Parathyroid adenoma (tissue), 2 donors: ENCODE results near the gene TBC1D17.

Experiments
- H2AFZ ChIP-seq: fragments of 300-600 bp; sonication (generic); one replicate; pipeline ENCODE4 v1.7.0; 2017; ENCODE audit warnings: antibody characterized with exemption, mild to moderate bottlenecking
- H3K27ac ChIP-seq: fragments of 300-600 bp; sonication (generic); one replicate; pipeline ENCODE4 v1.7.0; 2017
- H3K27me3 ChIP-seq: fragments of 300-600 bp; sonication (generic); one replicate; pipeline ENCODE4 v1.7.0; 2017; ENCODE audit warnings: low read length; ENCODE audit not compliant: control insufficient read depth, insufficient read depth
- H3K36me3 ChIP-seq: fragments of 300-600 bp; sonication (generic); one replicate; pipeline ENCODE4 v1.7.0; 2017; ENCODE audit warnings: low read length; ENCODE audit not compliant: control insufficient read depth, insufficient read depth
- H3K4me1 ChIP-seq: fragments of 300-600 bp; sonication (generic); one replicate; pipeline ENCODE4 v1.7.0; 2017; ENCODE audit warnings: control low read depth
- H3K4me2 ChIP-seq: fragments of 300-600 bp; sonication (generic); one replicate; pipeline ENCODE4 v1.7.0; 2017; ENCODE audit warnings: low read length
- H3K4me3 ChIP-seq: fragments of 300-600 bp; sonication (generic); one replicate; pipeline ENCODE4 v1.7.0; 2017; ENCODE audit warnings: low read depth, low read length
- H3K79me2 ChIP-seq: fragments of 300-600 bp; sonication (generic); one replicate; pipeline ENCODE4 v1.7.0; 2017; ENCODE audit warnings: control low read depth
- H3K9ac ChIP-seq: fragments of 300-600 bp; sonication (generic); one replicate; pipeline ENCODE4 v1.7.0; 2017; ENCODE audit warnings: mild to moderate bottlenecking
- H3K9me3 ChIP-seq: fragments of 300-600 bp; sonication (generic); one replicate; pipeline ENCODE4 v1.7.0; 2017; ENCODE audit warnings: low read length; ENCODE audit not compliant: control insufficient read depth
- TF ChIP-seq, protein P1 (sequence below): fragments of 300-600 bp; sonication (generic); IDR thresholded peaks from one replicate; pipeline ENCODE4 v1.7.0; 2017; ENCODE audit warnings: antibody characterized with exemption, mild to moderate bottlenecking
- donor health status: primary hyperparathyroidism.

TBC1D17 gene

GRCh38 chr19:49859682-49860335 lies 17.7 kb upstream of the TBC1D17 start:
- peaks cover 11% of the 10 kb centered on the region for H3K79me2 ChIP-seq
- no peak overlapping the region for H3K4me3 ChIP-seq
- no peak overlapping the region for H3K4me2 ChIP-seq
- no peaks in the 10 kb centered on the region for H3K4me1 ChIP-seq
- H3K27ac ChIP-seq: no peak overlapping the region
- no peaks in the 10 kb centered on the region for H3K36me3 ChIP-seq
- H3K27me3 ChIP-seq: no peaks in the 10 kb centered on the region
- TF ChIP-seq, protein P1, sequence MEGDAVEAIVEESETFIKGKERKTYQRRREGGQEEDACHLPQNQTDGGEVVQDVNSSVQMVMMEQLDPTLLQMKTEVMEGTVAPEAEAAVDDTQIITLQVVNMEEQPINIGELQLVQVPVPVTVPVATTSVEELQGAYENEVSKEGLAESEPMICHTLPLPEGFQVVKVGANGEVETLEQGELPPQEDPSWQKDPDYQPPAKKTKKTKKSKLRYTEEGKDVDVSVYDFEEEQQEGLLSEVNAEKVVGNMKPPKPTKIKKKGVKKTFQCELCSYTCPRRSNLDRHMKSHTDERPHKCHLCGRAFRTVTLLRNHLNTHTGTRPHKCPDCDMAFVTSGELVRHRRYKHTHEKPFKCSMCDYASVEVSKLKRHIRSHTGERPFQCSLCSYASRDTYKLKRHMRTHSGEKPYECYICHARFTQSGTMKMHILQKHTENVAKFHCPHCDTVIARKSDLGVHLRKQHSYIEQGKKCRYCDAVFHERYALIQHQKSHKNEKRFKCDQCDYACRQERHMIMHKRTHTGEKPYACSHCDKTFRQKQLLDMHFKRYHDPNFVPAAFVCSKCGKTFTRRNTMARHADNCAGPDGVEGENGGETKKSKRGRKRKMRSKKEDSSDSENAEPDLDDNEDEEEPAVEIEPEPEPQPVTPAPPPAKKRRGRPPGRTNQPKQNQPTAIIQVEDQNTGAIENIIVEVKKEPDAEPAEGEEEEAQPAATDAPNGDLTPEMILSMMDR: no peak
- H3K9me3 ChIP-seq: no peaks in the 10 kb centered on the region
- H3K9ac ChIP-seq: no peak overlapping the region
- H2AFZ ChIP-seq: no peak overlapping the region

GRCh38 chr19:49860336-49861102 lies 17.0 kb upstream of the TBC1D17 start:
- no peaks in the 10 kb centered on the region for H3K36me3 ChIP-seq
- no peak overlapping the region for H3K9ac ChIP-seq
- H3K27ac ChIP-seq: no peak overlapping the region
- H3K4me1 ChIP-seq: no peaks in the 10 kb centered on the region
- H3K4me2 ChIP-seq: no peak overlapping the region
- TF ChIP-seq, protein P1: no peak
- no peak overlapping the region for H3K4me3 ChIP-seq
- H2AFZ ChIP-seq: no peak overlapping the region
- H3K79me2 ChIP-seq: peaks cover 16% of the 10 kb centered on the region
- no peaks in the 10 kb centered on the region for H3K9me3 ChIP-seq
- H3K27me3 ChIP-seq: no peaks in the 10 kb centered on the region

GRCh38 chr19:49861107-49861506 lies 16.4 kb upstream of the TBC1D17 start:
- Histone ChIP-seq H3K79me2 (peaks cover 19% of the 10 kb centered on the region), H3K27ac (no peak overlapping the region), H3K4me1 (peaks cover 3% of the 10 kb centered on the region), H3K4me2 (no peak overlapping the region), H3K9ac (no peak overlapping the region), H3K4me3 (no peak overlapping the region), H3K9me3 (no peaks in the 10 kb centered on the region), H2AFZ (no peak overlapping the region), H3K36me3 (no peaks in the 10 kb centered on the region), H3K27me3 (no peaks in the 10 kb centered on the region)
- TF ChIP-seq, protein P1: no peak

DNA sequence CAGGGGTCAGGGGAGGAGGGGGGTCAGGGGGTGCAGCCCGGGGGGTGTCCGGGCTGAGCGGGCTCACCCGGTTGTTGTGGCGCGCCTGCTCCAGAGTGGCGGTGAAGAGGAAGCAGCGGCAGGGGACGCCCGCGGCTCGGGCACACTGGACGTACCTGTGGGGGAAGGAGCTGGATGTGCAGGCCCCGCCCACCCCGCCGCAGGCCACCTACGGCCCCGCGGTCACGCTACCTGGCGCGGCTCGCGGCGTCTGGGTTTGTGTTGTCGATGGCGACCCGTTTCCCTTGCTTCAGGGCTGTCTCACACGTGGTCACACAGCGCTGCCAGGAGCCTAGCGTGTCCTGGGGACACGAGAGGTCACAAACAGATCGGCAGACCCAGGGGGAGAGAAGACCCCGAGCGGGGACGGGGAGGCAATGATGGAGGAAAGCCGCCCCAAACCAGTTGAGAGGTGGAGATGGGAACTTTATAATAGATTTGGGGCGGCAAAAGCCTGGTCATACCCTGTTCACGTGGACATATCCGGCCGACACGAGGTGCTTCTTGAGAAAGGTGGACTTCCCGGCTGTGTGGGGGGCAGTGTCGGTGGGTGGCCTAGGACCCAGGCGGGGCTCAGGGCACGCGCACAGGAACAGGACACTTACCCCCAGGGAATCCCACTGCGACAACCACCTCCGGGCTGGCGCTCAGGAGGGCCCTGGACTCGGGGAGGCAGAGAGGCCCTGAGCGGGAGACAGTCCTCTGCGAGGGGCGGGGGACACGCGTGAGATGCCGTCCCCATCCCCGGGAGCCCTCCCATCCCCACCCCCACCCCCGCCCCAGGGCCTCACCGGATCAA lies 15.7 kb upstream of the TBC1D17 start:
- Histone ChIP-seq H3K4me3 (no peak overlapping the region), H3K27ac (no peak overlapping the region), H3K4me2 (no peak overlapping the region), H3K36me3 (no peaks in the 10 kb centered on the region), H2AFZ (no peak overlapping the region), H3K27me3 (no peaks in the 10 kb centered on the region), H3K79me2 (peaks cover 24% of the 10 kb centered on the region), H3K9me3 (no peaks in the 10 kb centered on the region), H3K9ac (no peak overlapping the region), H3K4me1 (peaks cover 10% of the 10 kb centered on the region)
- TF ChIP-seq, protein P1: no peak
